Prostate gland (tissue), 2 donors: ENCODE data around the gene LCOR. TPM values are rescaled to one million over a fixed set of nuclear protein-coding genes. Genes with fewer than 3 reads are reported as not detected.

ENCODE experiments used
- DNase-seq: peaks from one replicate; pipeline ENCODE4 v3.0.0-alpha.2; 2019; ENCODE audit warnings: low spot score
- H3K27ac ChIP-seq, 2 donors: fragments of 200-600 bp; sonication (generic); 2 replicates each; pipeline ENCODE4 v1.5.1; 2017 to 2019
- H3K27me3 ChIP-seq: fragments of 200-600 bp; sonication (generic); replicated peaks from 2 replicates; pipeline ENCODE4 v1.5.1; 2019; ENCODE audit not compliant: insufficient read depth
- H3K36me3 ChIP-seq, 2 donors: fragments of 200-600 bp; sonication (generic); 1 replicate in 1 of 2; 2 replicates in 1 of 2; pipeline versions ENCODE4 v1.5.1 to v1.8.1; 2017 to 2019
- H3K4me1 ChIP-seq: fragments of 200-600 bp; sonication (generic); replicated peaks from 2 replicates; pipeline ENCODE4 v1.5.1; 2019
- H3K4me3 ChIP-seq, 2 donors: fragments of 200-600 bp; sonication (generic); 2 replicates each; pipeline ENCODE4 v1.5.1; 2017 to 2019
- H3K9me3 ChIP-seq: fragments of 200-600 bp; sonication (generic); 2 replicates; pipeline ENCODE4 v1.5.1; 2017
- POLR2A ChIP-seq: fragments of 450-650 bp; IDR thresholded peaks from one replicate; pipeline ENCODE4 v1.6.1; 2016; ENCODE audit warnings: antibody characterized with exemption, mild to moderate bottlenecking
- POLR2AphosphoS5 ChIP-seq: sonication (generic); formaldehyde crosslinking; IDR thresholded peaks from one replicate; pipeline ENCODE4 v1.6.1; 2017; ENCODE audit warnings: antibody characterized with exemption
- WGBS: methylation state at CpG from one replicate; pipeline ENCODE4 v1.1.5; 2018; 5-methylcytosine and 5-hydroxymethylcytosine counted together
- intact Hi-C: fragments of 100-400 bp; cut with DNase I; formaldehyde crosslinking; loops from one replicate; pipeline ENCODE4 v1.14.2; 2022
- total RNA-seq, 2 donors: library from RNA; depleted of rRNA; stranded (reverse); fragments of >200 nt; gene quantifications; one replicate each; pipeline ENCODE4 v1.1.0, GENCODE V29; 2016
- TF ChIP-seq, protein P1 (sequence below), 4 experiments: fragments of 200-600 bp in 2 of 4; fragments of 450-650 bp in 2 of 4; sonication (generic) in 2 of 4; IDR thresholded peaks; 1 replicate in 3 of 4; 2 replicates in 1 of 4; pipeline ENCODE4 v1.5.1; 2016 to 2019; ENCODE audit warnings: antibody characterized with exemption in 4 of 4, mild to moderate bottlenecking in 2 of 4, moderate library complexity in 2 of 4

Gene LCOR
- total RNA-seq, 2 donors from 2014 or later, result 32.8 to 40.0 TPM

DNA sequence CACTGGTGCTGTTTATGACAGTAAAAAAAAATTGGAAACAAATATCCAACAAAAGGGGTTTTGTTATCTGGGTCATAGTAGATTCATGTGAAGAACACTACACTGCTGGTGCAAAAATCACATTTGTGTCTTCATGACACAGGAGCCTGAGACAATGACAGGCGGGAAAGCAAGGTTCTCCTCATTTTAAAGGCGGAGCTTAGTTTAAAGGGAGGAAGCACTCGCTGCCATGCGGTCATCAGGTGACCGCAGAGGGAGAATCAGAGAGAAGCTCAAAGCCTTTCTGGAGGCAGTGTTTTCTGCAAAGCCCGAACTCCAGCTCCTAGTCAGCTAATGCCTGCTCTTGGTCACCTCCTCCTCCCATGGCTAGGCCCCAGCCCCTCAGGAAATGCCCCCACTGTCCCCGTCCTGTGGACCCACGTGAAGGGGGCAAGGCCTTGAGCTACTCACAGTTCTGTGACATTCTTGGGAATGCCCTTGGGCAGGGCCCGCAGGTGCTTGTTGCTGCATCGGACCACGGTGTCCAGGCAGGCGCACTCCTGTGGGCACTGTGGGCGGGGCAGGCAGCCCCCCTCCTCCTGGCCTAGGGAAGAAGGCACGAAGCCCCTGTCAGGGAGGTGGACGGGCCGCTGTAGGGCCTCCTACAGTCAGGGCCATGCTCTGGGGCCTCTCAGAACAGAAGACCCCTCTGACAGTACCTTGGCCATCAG, 207.6 kb downstream of the LCOR start:
- Histone ChIP-seq H3K36me3 (no peaks in the 10 kb centered on the region), H3K27me3 (no peaks in the 10 kb centered on the region), H3K9me3 (no peaks in the 10 kb centered on the region), H3K4me3 (no peak overlapping the region), H3K27ac (no peak overlapping the region), H3K4me1 (peaks cover 4% of the 10 kb centered on the region)
- TF ChIP-seq POLR2A (no peak), POLR2AphosphoS5 (no peak)
- TF ChIP-seq, protein P1, sequence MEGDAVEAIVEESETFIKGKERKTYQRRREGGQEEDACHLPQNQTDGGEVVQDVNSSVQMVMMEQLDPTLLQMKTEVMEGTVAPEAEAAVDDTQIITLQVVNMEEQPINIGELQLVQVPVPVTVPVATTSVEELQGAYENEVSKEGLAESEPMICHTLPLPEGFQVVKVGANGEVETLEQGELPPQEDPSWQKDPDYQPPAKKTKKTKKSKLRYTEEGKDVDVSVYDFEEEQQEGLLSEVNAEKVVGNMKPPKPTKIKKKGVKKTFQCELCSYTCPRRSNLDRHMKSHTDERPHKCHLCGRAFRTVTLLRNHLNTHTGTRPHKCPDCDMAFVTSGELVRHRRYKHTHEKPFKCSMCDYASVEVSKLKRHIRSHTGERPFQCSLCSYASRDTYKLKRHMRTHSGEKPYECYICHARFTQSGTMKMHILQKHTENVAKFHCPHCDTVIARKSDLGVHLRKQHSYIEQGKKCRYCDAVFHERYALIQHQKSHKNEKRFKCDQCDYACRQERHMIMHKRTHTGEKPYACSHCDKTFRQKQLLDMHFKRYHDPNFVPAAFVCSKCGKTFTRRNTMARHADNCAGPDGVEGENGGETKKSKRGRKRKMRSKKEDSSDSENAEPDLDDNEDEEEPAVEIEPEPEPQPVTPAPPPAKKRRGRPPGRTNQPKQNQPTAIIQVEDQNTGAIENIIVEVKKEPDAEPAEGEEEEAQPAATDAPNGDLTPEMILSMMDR (IDR thresholded peaks at IDR 0.05), result no peak
- intact Hi-C loops, result no loop called here
- no peak for DNase-seq
- WGBS, result 77% methylated on average over 16 of the region's 16 CpGs

DNA sequence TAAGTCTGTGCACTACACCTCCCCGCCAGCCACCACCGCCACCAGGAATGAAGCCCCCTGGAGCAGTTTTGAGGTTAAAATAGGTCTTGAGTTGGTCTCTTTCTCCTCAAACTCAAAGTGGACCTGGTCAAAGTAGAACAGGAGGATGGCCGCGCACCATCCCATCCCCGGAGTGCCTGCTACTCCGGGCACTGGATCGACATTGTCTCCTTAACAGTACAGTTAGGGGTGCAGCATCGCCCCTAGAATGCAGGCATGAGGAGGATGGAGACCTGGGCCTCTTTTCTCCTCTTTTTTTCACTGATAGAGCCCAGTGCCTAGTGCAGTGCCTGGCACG, 208.1 kb downstream of the LCOR start:
- Histone ChIP-seq H3K27me3 (no peaks in the 10 kb centered on the region), H3K27ac (no peak overlapping the region), H3K4me1 (peaks cover 4% of the 10 kb centered on the region), H3K36me3 (no peaks in the 10 kb centered on the region), H3K9me3 (no peaks in the 10 kb centered on the region), H3K4me3 (no peak overlapping the region)
- intact Hi-C loops, result no loop called here
- 95% methylated on average over 9 of the region's 9 CpGs for WGBS
- no peak for DNase-seq
- TF ChIP-seq, protein P1 (IDR thresholded peaks at IDR 0.05), result no peak
- TF ChIP-seq POLR2A (no peak), POLR2AphosphoS5 (no peak)

DNA sequence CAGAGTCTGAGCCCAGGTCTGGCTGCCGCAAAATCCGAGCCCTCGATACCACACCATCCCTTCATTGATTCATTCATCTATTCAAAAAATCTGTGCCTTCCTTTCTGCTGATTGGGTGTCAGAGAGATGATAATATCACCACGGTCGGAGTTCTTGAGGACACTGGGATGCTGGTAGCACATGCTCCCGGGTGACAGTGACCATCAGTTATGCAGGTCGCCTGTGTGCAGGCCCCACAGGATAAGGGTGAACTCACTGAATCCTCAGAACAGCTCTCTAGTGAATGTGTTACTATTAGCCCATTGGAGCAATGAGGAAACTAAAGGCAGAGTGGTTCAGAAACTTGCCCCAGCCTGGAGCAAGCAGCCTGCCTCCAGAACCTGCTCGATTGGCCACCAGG, 208.6 kb downstream of the LCOR start:
- Histone ChIP-seq H3K27ac (no peak overlapping the region), H3K9me3 (no peaks in the 10 kb centered on the region), H3K27me3 (no peaks in the 10 kb centered on the region), H3K4me1 (peaks cover 4% of the 10 kb centered on the region), H3K36me3 (no peaks in the 10 kb centered on the region), H3K4me3 (no peak overlapping the region)
- no peak for TF ChIP-seq POLR2AphosphoS5
- no peak for TF ChIP-seq POLR2A
- TF ChIP-seq, protein P1 (IDR thresholded peaks at IDR 0.05), result no peak
- intact Hi-C loops, result no loop called here
- DNase-seq, result no peak
- 91% methylated on average over 8 of the region's 8 CpGs for WGBS

DNA sequence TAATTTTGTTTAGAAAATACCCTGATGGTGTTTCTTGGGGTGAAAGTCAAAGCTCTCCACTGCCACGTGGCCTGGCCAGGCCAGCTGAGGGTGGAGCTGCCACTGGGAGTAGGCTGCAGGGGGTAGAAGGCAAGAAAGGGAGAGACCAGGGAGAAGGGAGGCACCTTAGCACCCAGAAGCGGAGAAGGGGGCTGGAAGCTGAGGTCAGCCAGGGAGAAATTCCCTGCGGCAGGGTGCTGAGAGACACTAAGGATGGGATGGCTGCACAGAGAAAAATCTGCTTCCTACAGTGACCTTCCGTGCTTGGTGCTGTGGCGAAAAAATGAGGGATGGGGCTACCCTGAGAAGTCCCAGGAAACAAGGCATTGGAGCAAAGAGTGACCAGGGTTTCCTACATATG, 210.0 kb downstream of the LCOR start:
- Histone ChIP-seq H3K27me3 (no peaks in the 10 kb centered on the region), H3K27ac (no peak overlapping the region), H3K4me1 (peaks cover 4% of the 10 kb centered on the region), H3K36me3 (no peaks in the 10 kb centered on the region), H3K9me3 (no peaks in the 10 kb centered on the region), H3K4me3 (no peak overlapping the region)
- DNase-seq, result no peak
- intact Hi-C loops, result no loop called here
- WGBS, result 87% methylated on average over 5 of the region's 5 CpGs
- TF ChIP-seq POLR2AphosphoS5 (no peak), POLR2A (no peak)
- TF ChIP-seq, protein P1 (IDR thresholded peaks at IDR 0.05), result no peak
